ENCODE data around the gene FAM120A.

Gene FAM120A

GRCh38 chr9:93520523-93520922 is 69.0 kb downstream of the FAM120A start:
- Histone ChIP-seq H3K27ac (ENCODE audit: low read length) (no peak overlapping the region), H3K36me3 (ENCODE audit: control insufficient read depth, insufficient read depth, low read length) (0 out of 2 replicates have a peak, but pooled peaks cover 2% of the 10 kb centered on the region), H3K4me3 (ENCODE audit: low read length) (no peak overlapping the region), H3K4me1 (ENCODE audit: control insufficient read depth, insufficient read depth, low read length) (no peaks in the 10 kb centered on the region), H3K9me3 (ENCODE audit: control insufficient read depth, insufficient read depth, low read length) (no peaks in the 10 kb centered on the region), H3K27me3 (ENCODE audit: control insufficient read depth, insufficient read depth, low read length) (no peaks in the 10 kb centered on the region)
- no peak for DNase-seq (ENCODE audit: low read depth, low spot score)
- no CpG with 5 or more reads among the region's 6 CpGs for WGBS (ENCODE audit: insufficient coverage, insufficient read length)

- DNase-seq (ENCODE audit: low read depth, low spot score): no peak
- H3K4me1 ChIP-seq (ENCODE audit: control insufficient read depth, insufficient read depth, low read length): no peaks in the 10 kb centered on the region
- H3K27me3 ChIP-seq (ENCODE audit: control insufficient read depth, insufficient read depth, low read length): no peaks in the 10 kb centered on the region
- H3K9me3 ChIP-seq (ENCODE audit: control insufficient read depth, insufficient read depth, low read length): no peaks in the 10 kb centered on the region
- no peak overlapping the region for H3K27ac ChIP-seq (ENCODE audit: low read length)
- H3K36me3 ChIP-seq (ENCODE audit: control insufficient read depth, insufficient read depth, low read length): peaks cover 2% of the 10 kb centered on the region; the same call in 1 of the 2 replicates
- WGBS (ENCODE audit: insufficient coverage, insufficient read length): no CpG with 5 or more reads among the region's 3 CpGs
- H3K4me3 ChIP-seq (ENCODE audit: low read length): no peak overlapping the region
Measured at GRCh38 chr9:93522736-93523135, 71.3 kb downstream of the FAM120A start.

GRCh38 chr9:93523518-93524144 is 72.1 kb downstream of the FAM120A start:
- Histone ChIP-seq H3K36me3 (ENCODE audit: control insufficient read depth, insufficient read depth, low read length) (peaks cover 2% of the 10 kb centered on the region; the same call in 1 of the 2 replicates), H3K4me1 (ENCODE audit: control insufficient read depth, insufficient read depth, low read length) (no peaks in the 10 kb centered on the region), H3K4me3 (ENCODE audit: low read length) (no peak overlapping the region), H3K27me3 (ENCODE audit: control insufficient read depth, insufficient read depth, low read length) (no peaks in the 10 kb centered on the region), H3K9me3 (ENCODE audit: control insufficient read depth, insufficient read depth, low read length) (no peaks in the 10 kb centered on the region), H3K27ac (ENCODE audit: low read length) (no peak overlapping the region)
- no peak for DNase-seq (ENCODE audit: low read depth, low spot score)
- no CpG with 5 or more reads among the region's 7 CpGs for whole genome bisulfite sequencing (ENCODE audit: insufficient coverage, insufficient read length)

GRCh38 chr9:93525476-93525875 is 74.0 kb downstream of the FAM120A start:
- H3K9me3 ChIP-seq (ENCODE audit: control insufficient read depth, insufficient read depth, low read length): no peaks in the 10 kb centered on the region
- no peak for DNase-seq (ENCODE audit: low read depth, low spot score)
- H3K27me3 ChIP-seq (ENCODE audit: control insufficient read depth, insufficient read depth, low read length): no peaks in the 10 kb centered on the region
- H3K27ac ChIP-seq (ENCODE audit: low read length): no peak overlapping the region
- WGBS (ENCODE audit: insufficient coverage, insufficient read length): no CpG with 5 or more reads among the region's 5 CpGs
- H3K4me1 ChIP-seq (ENCODE audit: control insufficient read depth, insufficient read depth, low read length): no peaks in the 10 kb centered on the region
- H3K4me3 ChIP-seq (ENCODE audit: low read length): no peak overlapping the region
- H3K36me3 ChIP-seq (ENCODE audit: control insufficient read depth, insufficient read depth, low read length): peaks cover 10% of the 10 kb centered on the region

GRCh38 chr9:93531374-93531773 is 79.9 kb downstream of the FAM120A start:
- Histone ChIP-seq H3K4me1 (ENCODE audit: control insufficient read depth, insufficient read depth, low read length) (no peaks in the 10 kb centered on the region), H3K27ac (ENCODE audit: low read length) (no peak overlapping the region), H3K36me3 (ENCODE audit: control insufficient read depth, insufficient read depth, low read length) (peaks cover 11% of the 10 kb centered on the region), H3K9me3 (ENCODE audit: control insufficient read depth, insufficient read depth, low read length) (no peaks in the 10 kb centered on the region), H3K27me3 (ENCODE audit: control insufficient read depth, insufficient read depth, low read length) (no peaks in the 10 kb centered on the region), H3K4me3 (ENCODE audit: low read length) (no peak overlapping the region)
- DNase-seq (ENCODE audit: low read depth, low spot score): no peak
- no CpG with 5 or more reads among the region's 3 CpGs for WGBS (ENCODE audit: insufficient coverage, insufficient read length)

- no peak for DNase-seq (ENCODE audit: low read depth, low spot score)
- H3K9me3 ChIP-seq (ENCODE audit: control insufficient read depth, insufficient read depth, low read length): no peaks in the 10 kb centered on the region
- H3K36me3 ChIP-seq (ENCODE audit: control insufficient read depth, insufficient read depth, low read length): peaks cover 11% of the 10 kb centered on the region
- WGBS (ENCODE audit: insufficient coverage, insufficient read length): no CpG with 5 or more reads among the region's 8 CpGs
- H3K27ac ChIP-seq (ENCODE audit: low read length): no peak overlapping the region
- H3K4me1 ChIP-seq (ENCODE audit: control insufficient read depth, insufficient read depth, low read length): no peaks in the 10 kb centered on the region
- no peak overlapping the region for H3K4me3 ChIP-seq (ENCODE audit: low read length)
- no peaks in the 10 kb centered on the region for H3K27me3 ChIP-seq (ENCODE audit: control insufficient read depth, insufficient read depth, low read length)
Measured at GRCh38 chr9:93532141-93532540, 80.7 kb downstream of the FAM120A start.

- H3K27ac ChIP-seq (ENCODE audit: low read length): no peak overlapping the region
- no CpG with 5 or more reads among the region's 8 CpGs for WGBS (ENCODE audit: insufficient coverage, insufficient read length)
- no peak for DNase-seq (ENCODE audit: low read depth, low spot score)
- H3K4me3 ChIP-seq (ENCODE audit: low read length): no peak overlapping the region
- H3K27me3 ChIP-seq (ENCODE audit: control insufficient read depth, insufficient read depth, low read length): no peaks in the 10 kb centered on the region
- no peaks in the 10 kb centered on the region for H3K9me3 ChIP-seq (ENCODE audit: control insufficient read depth, insufficient read depth, low read length)
- H3K36me3 ChIP-seq (ENCODE audit: control insufficient read depth, insufficient read depth, low read length): peaks cover 9% of the 10 kb centered on the region
- no peaks in the 10 kb centered on the region for H3K4me1 ChIP-seq (ENCODE audit: control insufficient read depth, insufficient read depth, low read length)
Measured at GRCh38 chr9:93533863-93534262, 82.4 kb downstream of the FAM120A start.

- no peak overlapping the region for H3K4me3 ChIP-seq (ENCODE audit: low read length)
Measured at GRCh38 chr9:93536167-93536566, 84.7 kb downstream of the FAM120A start.

GRCh38 chr9:93536874-93537273 is 85.4 kb downstream of the FAM120A start:
- Histone ChIP-seq H3K27me3 (ENCODE audit: control insufficient read depth, insufficient read depth, low read length) (no peaks in the 10 kb centered on the region), H3K27ac (ENCODE audit: low read length) (no peak overlapping the region), H3K9me3 (ENCODE audit: control insufficient read depth, insufficient read depth, low read length) (no peaks in the 10 kb centered on the region), H3K4me3 (ENCODE audit: low read length) (no peak overlapping the region), H3K4me1 (ENCODE audit: control insufficient read depth, insufficient read depth, low read length) (no peaks in the 10 kb centered on the region), H3K36me3 (ENCODE audit: control insufficient read depth, insufficient read depth, low read length) (0 out of 2 replicates have a peak, but pooled peaks cover 3% of the 10 kb centered on the region)
- no peak for DNase-seq (ENCODE audit: low read depth, low spot score)
- WGBS (ENCODE audit: insufficient coverage, insufficient read length): no CpG with 5 or more reads among the region's 9 CpGs

More at GRCh38 chr9:93536167-93536566, 84.7 kb downstream of the FAM120A start:
- Histone ChIP-seq H3K9me3 (ENCODE audit: control insufficient read depth, insufficient read depth, low read length) (no peaks in the 10 kb centered on the region), H3K27ac (ENCODE audit: low read length) (no peak overlapping the region), H3K36me3 (ENCODE audit: control insufficient read depth, insufficient read depth, low read length) (0 out of 2 replicates have a peak, but pooled peaks cover 3% of the 10 kb centered on the region), H3K4me1 (ENCODE audit: control insufficient read depth, insufficient read depth, low read length) (no peaks in the 10 kb centered on the region), H3K27me3 (ENCODE audit: control insufficient read depth, insufficient read depth, low read length) (no peaks in the 10 kb centered on the region)
- no peak for DNase-seq (ENCODE audit: low read depth, low spot score)
- WGBS (ENCODE audit: insufficient coverage, insufficient read length): no CpG with 5 or more reads among the region's 4 CpGs

- no peak for DNase-seq (ENCODE audit: low read depth, low spot score)
- Histone ChIP-seq H3K27me3 (ENCODE audit: control insufficient read depth, insufficient read depth, low read length) (no peaks in the 10 kb centered on the region), H3K4me3 (ENCODE audit: low read length) (no peak overlapping the region), H3K27ac (ENCODE audit: low read length) (no peak overlapping the region), H3K4me1 (ENCODE audit: control insufficient read depth, insufficient read depth, low read length) (no peaks in the 10 kb centered on the region), H3K9me3 (ENCODE audit: control insufficient read depth, insufficient read depth, low read length) (no peaks in the 10 kb centered on the region), H3K36me3 (ENCODE audit: control insufficient read depth, insufficient read depth, low read length) (peaks cover 2% of the 10 kb centered on the region; the same call in 1 of the 2 replicates)
- no CpG with 5 or more reads among the region's 8 CpGs for WGBS (ENCODE audit: insufficient coverage, insufficient read length)
Measured at GRCh38 chr9:93540305-93540704, 88.8 kb downstream of the FAM120A start.

GRCh38 chr9:93541005-93541404 is 89.5 kb downstream of the FAM120A start:
- Histone ChIP-seq H3K27me3 (ENCODE audit: control insufficient read depth, insufficient read depth, low read length) (no peaks in the 10 kb centered on the region), H3K4me1 (ENCODE audit: control insufficient read depth, insufficient read depth, low read length) (no peaks in the 10 kb centered on the region), H3K4me3 (ENCODE audit: low read length) (no peak overlapping the region), H3K9me3 (ENCODE audit: control insufficient read depth, insufficient read depth, low read length) (no peaks in the 10 kb centered on the region), H3K27ac (ENCODE audit: low read length) (no peak overlapping the region), H3K36me3 (ENCODE audit: control insufficient read depth, insufficient read depth, low read length) (peaks cover 2% of the 10 kb centered on the region; the same call in 1 of the 2 replicates)
- no peak for DNase-seq (ENCODE audit: low read depth, low spot score)
- 100% methylated on average over 1 of the region's 4 CpGs for WGBS (ENCODE audit: insufficient coverage, insufficient read length)

Data from iPS DF 6.9 (cell line).